ENCODE data around the gene CLEC4F. TPM values are rescaled to one million over a fixed set of nuclear protein-coding genes. Genes with fewer than 3 reads are reported as not detected.

CLEC4F gene
- total RNA-seq (2022) (0.16 TPM in 1 of 2 replicates, not detected in the other), Bru-seq, nascent RNA (percentile 16 among the genes with signal in this experiment), BruChase-seq, experiment 1, labeled RNA remaining after a 2-hour chase (percentile 16 among the genes with signal in this experiment), BruChase-seq, experiment 2, labeled RNA remaining after a 6-hour chase (percentile 11 among the genes with signal in this experiment)
- long read RNA-seq: 0 reads

- no peaks in the 10 kb centered on the region for H3K36me3 ChIP-seq (ENCODE audit: control insufficient read depth, insufficient read depth, low read length)
- DNase-seq: no peak
- intact Hi-C loops (cut with micrococcal nuclease; ENCODE audit: unreplicated experiment): no loop called here
- Mint-ChIP-seq H3K4me1 (ENCODE audit: low read depth, unreplicated experiment) (no peaks in the 10 kb centered on the region), H3K27me3 (ENCODE audit: insufficient read depth, unreplicated experiment) (peaks cover 24% of the 10 kb centered on the region), H3K9me3 (ENCODE audit: unreplicated experiment) (no peaks in the 10 kb centered on the region), H3K36me3 (ENCODE audit: insufficient read depth, unreplicated experiment) (no peaks in the 10 kb centered on the region), H3K4me3 (ENCODE audit: unreplicated experiment) (no peak within 1 kb of the TSS), H3K27ac (ENCODE audit: unreplicated experiment) (no peak within 1 kb of the TSS)
- H3K4me1 ChIP-seq: no peaks in the 10 kb centered on the region
- ChIA-PET CTCF (no interaction called here), POLR2A (no interaction called here)
- no TSS peak for BruUV-seq (replicated peaks)
- no peak for TF ChIP-seq CTCF (IDR thresholded peaks at IDR 0.05; ENCODE audit: insufficient read depth in 1 of 2, low read depth in 1 of 2, low read length in 1 of 2, severe bottlenecking in 1 of 2, unreplicated experiment in 1 of 2)
- H3K9me3 ChIP-seq: no peaks in the 10 kb centered on the region
- H3K27me3 ChIP-seq (replicated peaks; ENCODE audit: control insufficient read depth, insufficient read depth, low read length): no peaks in the 10 kb centered on the region
- H3K4me3 ChIP-seq (ENCODE audit: low read depth, low read length): no peak within 1 kb of the TSS
These were observed at the start of gene CLEC4F for GRCh38 chr2:70820499-70820898. Gene CLEC4F, minus strand, starts transcription at chr2:70820599. Its CDS starts 76 bp downstream, at chr2:70820523.

GRCh38 chr2:70868970-70869369 is 48.6 kb upstream of the CLEC4F start:
- no peak for DNase-seq
- Mint-ChIP-seq H3K9me3 (ENCODE audit: unreplicated experiment) (no peaks in the 10 kb centered on the region), H3K27ac (ENCODE audit: unreplicated experiment) (no peak overlapping the region), H3K4me3 (ENCODE audit: unreplicated experiment) (no peak overlapping the region), H3K4me1 (ENCODE audit: low read depth, unreplicated experiment) (no peaks in the 10 kb centered on the region), H3K27me3 (ENCODE audit: insufficient read depth, unreplicated experiment) (peaks cover 7% of the 10 kb centered on the region), H3K36me3 (ENCODE audit: insufficient read depth, unreplicated experiment) (no peaks in the 10 kb centered on the region)
- no TSS peak for BruUV-seq (replicated peaks)
- H3K27me3 ChIP-seq (replicated peaks; ENCODE audit: control insufficient read depth, insufficient read depth, low read length): no peaks in the 10 kb centered on the region; the same call in none of the 2 replicates
- H3K36me3 ChIP-seq (ENCODE audit: control insufficient read depth, insufficient read depth, low read length): no peaks in the 10 kb centered on the region
- POLR2A ChIA-PET: no interaction called here
- CTCF ChIA-PET: interaction anchor here (0.5 to 0.7 kb wide), 3 partner anchors 46 to 137 kb away, joined by 3 to 5 read pairs (median 3); no protein-coding TSS in a partner anchor
- H3K4me1 ChIP-seq: 0 out of 2 replicates have a peak, but pooled peaks cover 8% of the 10 kb centered on the region
- intact Hi-C loops (cut with micrococcal nuclease; ENCODE audit: unreplicated experiment): loop anchor here (10.0 kb wide), 1 partner anchor 214 kb away; no protein-coding TSS in a partner anchor
- no peaks in the 10 kb centered on the region for H3K9me3 ChIP-seq
- H3K4me3 ChIP-seq (ENCODE audit: low read depth, low read length): no peak overlapping the region
- TF ChIP-seq CTCF (IDR thresholded peaks at IDR 0.05; ENCODE audit: insufficient read depth in 1 of 2, low read depth in 1 of 2, low read length in 1 of 2, severe bottlenecking in 1 of 2, unreplicated experiment in 1 of 2): no peak

GRCh38 chr2:70861777-70862625 is 41.6 kb upstream of the CLEC4F start:
- H3K9me3 Mint-ChIP-seq (ENCODE audit: unreplicated experiment): no peaks in the 10 kb centered on the region
- Histone ChIP-seq H3K27me3 (replicated peaks; ENCODE audit: control insufficient read depth, insufficient read depth, low read length) (no peaks in the 10 kb centered on the region; the same call in none of the 2 replicates), H3K4me1 (no peaks in the 10 kb centered on the region), H3K9me3 (no peaks in the 10 kb centered on the region), H3K36me3 (ENCODE audit: control insufficient read depth, insufficient read depth, low read length) (no peaks in the 10 kb centered on the region), H3K4me3 (ENCODE audit: low read depth, low read length) (no peak overlapping the region)
- H3K27me3 Mint-ChIP-seq (ENCODE audit: insufficient read depth, unreplicated experiment): peaks cover 29% of the 10 kb centered on the region
- no peak overlapping the region for H3K4me3 Mint-ChIP-seq (ENCODE audit: unreplicated experiment)
- no peaks in the 10 kb centered on the region for H3K36me3 Mint-ChIP-seq (ENCODE audit: insufficient read depth, unreplicated experiment)
- intact Hi-C loops (cut with micrococcal nuclease; ENCODE audit: unreplicated experiment): loop anchor here (1.0 to 10.0 kb wide), 4 partner anchors 73 to 207 kb away; no protein-coding TSS in a partner anchor
- no TSS peak for BruUV-seq (replicated peaks)
- peak; percentile 96 to 98 for TF ChIP-seq CTCF (IDR thresholded peaks at IDR 0.05; ENCODE audit: insufficient read depth in 1 of 2, low read depth in 1 of 2, low read length in 1 of 2, severe bottlenecking in 1 of 2, unreplicated experiment in 1 of 2)
- peaks cover 6% of the 10 kb centered on the region for H3K4me1 Mint-ChIP-seq (ENCODE audit: low read depth, unreplicated experiment)
- ChIA-PET CTCF (interaction anchor here (0.8 kb wide), 1 partner anchor 8 kb away, joined by 4 read pairs; no protein-coding TSS in a partner anchor), POLR2A (no interaction called here)
- peak; percentile 82 to 92 for DNase-seq
- H3K27ac Mint-ChIP-seq (ENCODE audit: unreplicated experiment): no peak overlapping the region

All from Caco-2 (cell line).